ENCODE results near the gene PFN1. TPM values are rescaled to one million over a fixed set of nuclear protein-coding genes. Genes with fewer than 3 reads are reported as not detected.

Gene PFN1
- total and polyA plus RNA-seq, 10 of the 15 experiments (the other 5 are each of a cell fraction or from before 2014, with no cell fraction given): 154 to 3,892 (median 1,918) TPM

DNA sequence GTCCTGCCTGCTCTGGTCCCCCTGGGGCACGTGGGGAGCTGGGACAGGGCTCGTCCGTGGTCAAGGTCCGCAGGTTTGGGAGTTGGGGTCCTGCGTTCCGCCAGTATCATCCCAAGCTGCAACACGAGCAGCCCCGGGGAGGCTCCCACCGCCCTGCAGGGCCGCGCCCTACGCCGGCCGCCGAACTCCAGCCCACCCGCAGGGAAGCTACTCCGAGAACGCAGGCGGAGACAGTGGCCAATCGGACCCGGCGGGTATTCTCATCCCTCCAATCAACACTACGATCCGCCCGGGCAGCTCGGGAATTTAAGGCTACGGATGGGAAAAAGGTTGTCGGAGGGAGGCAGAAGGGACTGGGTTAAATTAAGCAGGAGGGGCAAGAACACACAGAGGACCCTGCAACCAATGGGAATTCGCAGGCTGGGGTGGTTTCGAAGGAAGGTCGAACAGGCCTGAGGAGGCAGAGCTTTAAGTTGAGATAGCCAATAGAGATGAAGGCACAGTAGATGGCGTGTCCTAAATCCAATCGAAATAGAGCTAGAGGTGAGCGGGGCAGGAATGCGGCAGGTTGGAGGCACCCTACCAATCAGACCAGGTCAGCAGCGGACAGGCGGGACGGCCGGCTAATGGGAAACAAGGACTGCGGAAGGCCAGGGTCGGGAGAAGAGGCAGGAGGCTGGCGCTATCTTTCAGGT lies 18.7 kb upstream of the PFN1 start:
- DNase-seq (ENCODE audit: low read depth, low spot score): peak; percentile 100
- no peak; the same call in 1 of the 2 replicates for TF ChIP-seq SMARCA5 (IDR thresholded peaks at IDR 0.05)
- TF ChIP-seq, protein P1, sequence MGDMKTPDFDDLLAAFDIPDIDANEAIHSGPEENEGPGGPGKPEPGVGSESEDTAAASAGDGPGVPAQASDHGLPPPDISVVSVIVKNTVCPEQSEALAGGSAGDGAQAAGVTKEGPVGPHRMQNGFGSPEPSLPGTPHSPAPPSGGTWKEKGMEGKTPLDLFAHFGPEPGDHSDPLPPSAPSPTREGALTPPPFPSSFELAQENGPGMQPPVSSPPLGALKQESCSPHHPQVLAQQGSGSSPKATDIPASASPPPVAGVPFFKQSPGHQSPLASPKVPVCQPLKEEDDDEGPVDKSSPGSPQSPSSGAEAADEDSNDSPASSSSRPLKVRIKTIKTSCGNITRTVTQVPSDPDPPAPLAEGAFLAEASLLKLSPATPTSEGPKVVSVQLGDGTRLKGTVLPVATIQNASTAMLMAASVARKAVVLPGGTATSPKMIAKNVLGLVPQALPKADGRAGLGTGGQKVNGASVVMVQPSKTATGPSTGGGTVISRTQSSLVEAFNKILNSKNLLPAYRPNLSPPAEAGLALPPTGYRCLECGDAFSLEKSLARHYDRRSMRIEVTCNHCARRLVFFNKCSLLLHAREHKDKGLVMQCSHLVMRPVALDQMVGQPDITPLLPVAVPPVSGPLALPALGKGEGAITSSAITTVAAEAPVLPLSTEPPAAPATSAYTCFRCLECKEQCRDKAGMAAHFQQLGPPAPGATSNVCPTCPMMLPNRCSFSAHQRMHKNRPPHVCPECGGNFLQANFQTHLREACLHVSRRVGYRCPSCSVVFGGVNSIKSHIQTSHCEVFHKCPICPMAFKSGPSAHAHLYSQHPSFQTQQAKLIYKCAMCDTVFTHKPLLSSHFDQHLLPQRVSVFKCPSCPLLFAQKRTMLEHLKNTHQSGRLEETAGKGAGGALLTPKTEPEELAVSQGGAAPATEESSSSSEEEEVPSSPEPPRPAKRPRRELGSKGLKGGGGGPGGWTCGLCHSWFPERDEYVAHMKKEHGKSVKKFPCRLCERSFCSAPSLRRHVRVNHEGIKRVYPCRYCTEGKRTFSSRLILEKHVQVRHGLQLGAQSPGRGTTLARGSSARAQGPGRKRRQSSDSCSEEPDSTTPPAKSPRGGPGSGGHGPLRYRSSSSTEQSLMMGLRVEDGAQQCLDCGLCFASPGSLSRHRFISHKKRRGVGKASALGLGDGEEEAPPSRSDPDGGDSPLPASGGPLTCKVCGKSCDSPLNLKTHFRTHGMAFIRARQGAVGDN (IDR thresholded peaks at IDR 0.05): peak; percentile 20
- peak; percentile 71 for TF ChIP-seq NR2C1 (IDR thresholded peaks at IDR 0.05)
- no peak for TF ChIP-seq MYB (IDR thresholded peaks at IDR 0.05; ENCODE audit: borderline replicate concordance, low read depth, low read length)
- TF ChIP-seq ETV6 (conservative IDR thresholded peaks at IDR 0.05 in 1 of 2, IDR thresholded peaks at IDR 0.05 in 1 of 2; ENCODE audit: borderline replicate concordance in 1 of 2, low read depth in 1 of 2): no peak
- no peak for TF ChIP-seq CEBPB (IDR thresholded peaks at IDR 0.05; ENCODE audit: borderline replicate concordance in 1 of 2, low read depth in 2 of 2, low read length in 2 of 2)
- peak; percentile 95 for TF ChIP-seq KLF5 (IDR thresholded peaks at IDR 0.05; ENCODE audit: partially characterized antibody)
- TF ChIP-seq, protein P2, sequence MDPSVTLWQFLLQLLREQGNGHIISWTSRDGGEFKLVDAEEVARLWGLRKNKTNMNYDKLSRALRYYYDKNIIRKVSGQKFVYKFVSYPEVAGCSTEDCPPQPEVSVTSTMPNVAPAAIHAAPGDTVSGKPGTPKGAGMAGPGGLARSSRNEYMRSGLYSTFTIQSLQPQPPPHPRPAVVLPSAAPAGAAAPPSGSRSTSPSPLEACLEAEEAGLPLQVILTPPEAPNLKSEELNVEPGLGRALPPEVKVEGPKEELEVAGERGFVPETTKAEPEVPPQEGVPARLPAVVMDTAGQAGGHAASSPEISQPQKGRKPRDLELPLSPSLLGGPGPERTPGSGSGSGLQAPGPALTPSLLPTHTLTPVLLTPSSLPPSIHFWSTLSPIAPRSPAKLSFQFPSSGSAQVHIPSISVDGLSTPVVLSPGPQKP (IDR thresholded peaks at IDR 0.05; ENCODE audit: low read depth, low read length): no peak
- no peak; the same call in 1 of the 2 replicates for TF ChIP-seq NBN (IDR thresholded peaks at IDR 0.05)
- TF ChIP-seq ZNF622 (IDR thresholded peaks at IDR 0.05): no peak
- TF ChIP-seq, protein P3, sequence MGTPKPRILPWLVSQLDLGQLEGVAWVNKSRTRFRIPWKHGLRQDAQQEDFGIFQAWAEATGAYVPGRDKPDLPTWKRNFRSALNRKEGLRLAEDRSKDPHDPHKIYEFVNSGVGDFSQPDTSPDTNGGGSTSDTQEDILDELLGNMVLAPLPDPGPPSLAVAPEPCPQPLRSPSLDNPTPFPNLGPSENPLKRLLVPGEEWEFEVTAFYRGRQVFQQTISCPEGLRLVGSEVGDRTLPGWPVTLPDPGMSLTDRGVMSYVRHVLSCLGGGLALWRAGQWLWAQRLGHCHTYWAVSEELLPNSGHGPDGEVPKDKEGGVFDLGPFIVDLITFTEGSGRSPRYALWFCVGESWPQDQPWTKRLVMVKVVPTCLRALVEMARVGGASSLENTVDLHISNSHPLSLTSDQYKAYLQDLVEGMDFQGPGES (IDR thresholded peaks at IDR 0.05): peak; percentile 99
- TF ChIP-seq MYC (IDR thresholded peaks at IDR 0.05; ENCODE audit: insufficient read depth, insufficient read length, insufficient replicate concordance, low read length, severe bottlenecking): no peak
- TF ChIP-seq, protein P4, sequence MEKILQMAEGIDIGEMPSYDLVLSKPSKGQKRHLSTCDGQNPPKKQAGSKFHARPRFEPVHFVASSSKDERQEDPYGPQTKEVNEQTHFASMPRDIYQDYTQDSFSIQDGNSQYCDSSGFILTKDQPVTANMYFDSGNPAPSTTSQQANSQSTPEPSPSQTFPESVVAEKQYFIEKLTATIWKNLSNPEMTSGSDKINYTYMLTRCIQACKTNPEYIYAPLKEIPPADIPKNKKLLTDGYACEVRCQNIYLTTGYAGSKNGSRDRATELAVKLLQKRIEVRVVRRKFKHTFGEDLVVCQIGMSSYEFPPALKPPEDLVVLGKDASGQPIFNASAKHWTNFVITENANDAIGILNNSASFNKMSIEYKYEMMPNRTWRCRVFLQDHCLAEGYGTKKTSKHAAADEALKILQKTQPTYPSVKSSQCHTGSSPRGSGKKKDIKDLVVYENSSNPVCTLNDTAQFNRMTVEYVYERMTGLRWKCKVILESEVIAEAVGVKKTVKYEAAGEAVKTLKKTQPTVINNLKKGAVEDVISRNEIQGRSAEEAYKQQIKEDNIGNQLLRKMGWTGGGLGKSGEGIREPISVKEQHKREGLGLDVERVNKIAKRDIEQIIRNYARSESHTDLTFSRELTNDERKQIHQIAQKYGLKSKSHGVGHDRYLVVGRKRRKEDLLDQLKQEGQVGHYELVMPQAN (conservative IDR thresholded peaks at IDR 0.05): 0 out of 2 replicates have a peak, but pooled peaks have one; percentile 52

More for the DNA sequence above, 18.7 kb upstream of the PFN1 start:
- in situ Hi-C loops (cut with MboI): no loop called here
- ATAC-seq (peak; percentile 91), FAIRE-seq (peak; percentile 100)
- Histone ChIP-seq H4K20me1 (ENCODE audit: control insufficient read depth, insufficient read depth) (no peaks in the 10 kb centered on the region), H2AFZ (ENCODE audit: control insufficient read depth, low read depth, low read length) (peak overlapping the region; percentile 94), H3K36me3 (ENCODE audit: control insufficient read depth in 2 of 2, insufficient read depth in 2 of 2, low read length in 1 of 2) (peaks cover 3 to 11% of the 10 kb centered on the region in 2 experiments; a peak in 2 of 4 replicates), H3K4me1 (ENCODE audit: control insufficient read depth, insufficient read depth, low read length) (peaks cover 14% of the 10 kb centered on the region), H3K4me3 (peak overlapping the region; percentile 89), H3K27ac (ENCODE audit: control insufficient read depth, insufficient read depth) (peak overlapping the region; percentile 100), H3K4me2 (ENCODE audit: control insufficient read depth, insufficient read depth) (peak overlapping the region; percentile 78), H3K79me2 (ENCODE audit: control insufficient read depth, insufficient read depth, low read length) (peaks cover 29% of the 10 kb centered on the region), H3K27me3 (replicated peaks in 1 of 2; ENCODE audit: control insufficient read depth in 2 of 2, insufficient read depth in 2 of 2, low read length in 1 of 2) (no peaks in the 10 kb centered on the region), H3K9ac (ENCODE audit: control insufficient read depth, insufficient read depth, low read length) (peak overlapping the region; percentile 98), H3K9me3 (replicated peaks; ENCODE audit: control insufficient read depth, insufficient read depth, low read length) (no peaks in the 10 kb centered on the region)
- intact Hi-C loops (cut with micrococcal nuclease; ENCODE audit: unreplicated experiment): loop anchor here (1.0 to 5.0 kb wide), 4 partner anchors 18 to 95 kb away; no protein-coding TSS in a partner anchor
- WGBS (ENCODE audit: insufficient coverage, insufficient replicate concordance, low lambda C conversion rate, missing lambda C conversion rate): under 1% methylated on average over 39 of the region's 42 CpGs
- BruUV-seq (replicated peaks): TSS peak; percentile 75
- ChIA-PET RAD21 (ENCODE audit: unreplicated experiment) (interaction anchor here (0.8 to 6.4 kb wide), 22 partner anchors 9 to 404 kb away, joined by 3 to 73 read pairs (median 4); partner anchors contain the start of genes ARRB2, CAMTA2, ENO3 and INCA1), POLR2A (interaction anchor here (0.6 to 8.5 kb wide), 15 partner anchors 11 to 453 kb away, joined by 3 to 272 read pairs (median 5); partner anchors contain the start of genes CAMTA2, ENO3, INCA1 and KIF1C), SMC1A (ENCODE audit: uncharacterized antibody, unreplicated experiment) (interaction anchor here (0.7 to 4.3 kb wide), 22 partner anchors 10 to 271 kb away, joined by 3 to 50 read pairs (median 4); partner anchors contain the start of genes CAMTA2, CHRNE, ENO3 and KIF1C), CTCF (interaction anchor here (0.6 to 3.6 kb wide), 18 partner anchors 10 to 724 kb away, joined by 3 to 28 read pairs (median 6); partner anchors contain the start of genes C1QBP, CAMTA2, CHRNE and ENO3)

All from GM12878 (cell line).